ENCODE data around the gene KRT17. TPM values are rescaled to one million over a fixed set of nuclear protein-coding genes. Genes with fewer than 3 reads are reported as not detected.
"Not testable (repeated sequence)": the region's sequence is repeated elsewhere in the genome, so short reads cannot be mapped to it uniquely, and the experiment has no call there.

KRT17 gene
- total and polyA plus RNA-seq, 10 of the 15 experiments (the other 5 are each of a cell fraction or from before 2014, with no cell fraction given), result 0.47 to 30.0 (median 2.5) TPM

DNA sequence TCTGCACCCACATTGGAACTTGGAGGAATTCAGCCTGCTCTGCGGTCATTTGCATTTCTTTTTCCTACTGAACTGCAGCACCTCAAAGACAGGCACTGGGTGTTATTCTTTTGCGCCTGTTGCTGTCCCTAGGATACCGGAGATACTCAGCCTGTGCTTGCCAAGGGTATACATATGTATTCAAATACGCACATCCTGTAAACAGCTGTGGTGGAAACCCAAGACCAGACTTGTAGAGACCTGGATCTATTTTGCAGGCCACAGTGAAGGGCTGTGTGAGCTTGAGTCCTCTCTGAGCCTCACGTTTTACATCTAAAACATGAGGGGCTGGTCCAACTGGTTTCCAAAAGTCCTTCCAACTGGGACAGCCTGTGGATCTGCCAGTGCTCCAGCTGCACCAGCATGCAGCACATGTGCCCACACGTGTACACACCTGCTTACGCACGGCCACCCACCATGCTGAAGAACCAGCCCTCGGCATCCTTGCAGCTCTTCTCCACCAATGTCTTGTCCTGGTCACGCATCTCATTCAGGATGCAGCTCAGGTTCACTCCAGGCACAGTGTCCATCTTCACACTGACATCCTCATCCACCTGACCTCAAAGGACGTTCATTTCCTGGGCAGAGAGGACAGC is 4.4 kb upstream of the KRT17 start:
- in situ Hi-C loops (cut with MboI), result not testable (repeated sequence)

DNA sequence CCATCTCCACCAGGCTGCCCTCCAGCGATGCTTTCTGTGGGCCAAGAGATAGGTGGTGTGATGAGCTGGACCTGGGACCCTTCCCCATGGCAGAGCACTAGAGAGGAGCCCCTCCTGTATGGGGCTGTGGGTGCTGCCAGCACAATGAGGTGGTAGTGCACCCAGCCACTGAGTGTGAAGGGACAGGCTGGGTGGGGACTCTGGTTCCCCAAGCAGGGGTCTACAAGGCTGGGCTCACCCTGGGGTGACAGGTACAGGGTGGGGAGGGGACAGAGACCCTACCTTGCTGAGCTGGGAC is 3.6 kb upstream of the KRT17 start:
- intact Hi-C loops (cut with micrococcal nuclease; ENCODE audit: unreplicated experiment); H3K9me3 ChIP-seq (replicated peaks; ENCODE audit: control insufficient read depth, insufficient read depth, low read length); FAIRE-seq; H4K20me1 ChIP-seq (ENCODE audit: control insufficient read depth, insufficient read depth); H3K36me3 ChIP-seq (ENCODE audit: control insufficient read depth in 2 of 2, insufficient read depth in 2 of 2, low read length in 1 of 2); H3K27ac ChIP-seq (ENCODE audit: control insufficient read depth, insufficient read depth); H3K27me3 ChIP-seq (replicated peaks in 1 of 2; ENCODE audit: control insufficient read depth in 2 of 2, insufficient read depth in 2 of 2, low read length in 1 of 2); H3K4me1 ChIP-seq (ENCODE audit: control insufficient read depth, insufficient read depth, low read length); RAD21 ChIA-PET (ENCODE audit: unreplicated experiment); H2AFZ ChIP-seq (ENCODE audit: control insufficient read depth, low read depth, low read length); SMC1A ChIA-PET (ENCODE audit: uncharacterized antibody, unreplicated experiment); in situ Hi-C loops (cut with MboI); H3K4me2 ChIP-seq (ENCODE audit: control insufficient read depth, insufficient read depth); BruUV-seq (replicated peaks); H3K79me2 ChIP-seq (ENCODE audit: control insufficient read depth, insufficient read depth, low read length); DNase-seq (ENCODE audit: low read depth, low spot score); POLR2A ChIA-PET; ATAC-seq; H3K4me3 ChIP-seq; H3K9ac ChIP-seq (ENCODE audit: control insufficient read depth, insufficient read depth, low read length): not testable (repeated sequence)
- WGBS (ENCODE audit: insufficient coverage, insufficient replicate concordance, low lambda C conversion rate, missing lambda C conversion rate), result 6% methylated on average over 1 of the region's 1 CpG
- CTCF ChIA-PET, result interaction anchor here (0.7 kb wide), 1 partner anchor 63 kb away, joined by 3 read pairs; no protein-coding TSS in a partner anchor

More for the DNA sequence above, 4.4 kb upstream of the KRT17 start:
- H3K4me3 ChIP-seq; RAD21 ChIA-PET (ENCODE audit: unreplicated experiment); H3K9me3 ChIP-seq (replicated peaks; ENCODE audit: control insufficient read depth, insufficient read depth, low read length); ATAC-seq; BruUV-seq (replicated peaks); intact Hi-C loops (cut with micrococcal nuclease; ENCODE audit: unreplicated experiment); H3K27ac ChIP-seq (ENCODE audit: control insufficient read depth, insufficient read depth); H3K27me3 ChIP-seq (replicated peaks in 1 of 2; ENCODE audit: control insufficient read depth in 2 of 2, insufficient read depth in 2 of 2, low read length in 1 of 2); H4K20me1 ChIP-seq (ENCODE audit: control insufficient read depth, insufficient read depth); H3K4me2 ChIP-seq (ENCODE audit: control insufficient read depth, insufficient read depth); FAIRE-seq; POLR2A ChIA-PET; H3K36me3 ChIP-seq (ENCODE audit: control insufficient read depth in 2 of 2, insufficient read depth in 2 of 2, low read length in 1 of 2); H3K79me2 ChIP-seq (ENCODE audit: control insufficient read depth, insufficient read depth, low read length); H2AFZ ChIP-seq (ENCODE audit: control insufficient read depth, low read depth, low read length); H3K9ac ChIP-seq (ENCODE audit: control insufficient read depth, insufficient read depth, low read length); H3K4me1 ChIP-seq (ENCODE audit: control insufficient read depth, insufficient read depth, low read length); DNase-seq (ENCODE audit: low read depth, low spot score): not testable (repeated sequence)
- ChIA-PET SMC1A (ENCODE audit: uncharacterized antibody, unreplicated experiment) (interaction anchor here (1.3 kb wide), 1 partner anchor 20 kb away, joined by 6 read pairs; no protein-coding TSS in a partner anchor), CTCF (interaction anchor here (1.6 kb wide), 1 partner anchor 20 kb away, joined by 3 read pairs; no protein-coding TSS in a partner anchor)
- 19% methylated on average over 11 of the region's 11 CpGs for WGBS (ENCODE audit: insufficient coverage, insufficient replicate concordance, low lambda C conversion rate, missing lambda C conversion rate)
